Liver (tissue), 3 donors: Measurements from ENCODE around the gene NOSIP.

Source experiments
- JUND ChIP-seq, 2 donors: IDR thresholded peaks; 2 replicates each; pipeline ENCODE4 v1.6.1; 2016; ENCODE audit warnings: antibody characterized with exemption in 2 of 2
- NR2F2 ChIP-seq: IDR thresholded peaks from 2 replicates; pipeline ENCODE4 v1.6.1; 2016; ENCODE audit warnings: antibody characterized with exemption
- TF ChIP-seq, protein P1 (sequence below): IDR thresholded peaks from 2 replicates; pipeline ENCODE4 v1.6.1; 2016; ENCODE audit warnings: antibody characterized with exemption, mild to moderate bottlenecking
- TF ChIP-seq, protein P2 (sequence below): fragments of 150-350 bp; IDR thresholded peaks from 2 replicates; pipeline ENCODE4 v1.5.1; 2017; ENCODE audit warnings: improper control_type of control experiment, low read depth, low read length; ENCODE audit not compliant: missing input control
- donor health status: healthy.
- donor health status: healthy.

DNA sequence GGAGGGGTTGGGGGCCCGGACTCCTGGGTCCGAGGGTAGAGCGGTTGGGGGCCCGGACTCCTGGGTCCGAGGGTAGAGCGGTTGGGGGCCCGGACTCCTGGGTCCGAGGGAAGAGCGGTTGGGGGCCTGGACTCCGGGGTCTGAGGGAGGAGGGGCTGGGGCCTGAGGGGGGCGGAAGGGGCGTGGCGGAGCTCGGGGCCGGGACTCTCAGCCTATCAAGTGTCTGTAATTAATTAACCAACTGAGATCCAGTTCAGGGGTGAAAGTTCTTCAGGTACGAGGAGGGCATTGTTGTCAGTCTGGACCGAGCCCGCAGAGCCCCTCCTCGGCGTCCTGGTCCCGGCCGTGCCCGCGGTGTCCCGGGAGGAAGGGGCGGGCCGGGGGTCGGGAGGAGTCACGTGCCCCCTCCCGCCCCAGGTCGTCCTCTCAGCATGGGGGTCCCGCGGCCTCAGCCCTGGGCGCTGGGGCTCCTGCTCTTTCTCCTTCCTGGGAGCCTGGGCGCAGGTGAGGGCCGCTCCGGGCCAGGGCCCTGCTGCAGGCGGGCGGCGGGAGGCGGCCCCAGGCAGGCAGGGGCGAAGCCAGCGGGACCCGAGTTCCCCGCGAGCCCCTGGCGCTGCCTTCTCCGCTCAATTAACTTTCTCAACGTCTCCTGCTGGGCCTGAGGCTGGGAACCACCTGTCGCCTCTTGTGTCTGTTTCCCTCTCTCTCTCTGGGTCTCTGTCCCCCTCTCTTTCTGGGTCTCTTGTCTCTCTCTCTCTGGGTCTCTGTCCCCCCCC is 67.2 kb downstream of the NOSIP start:
- TF ChIP-seq JUND (IDR thresholded peaks at IDR 0.05) (no peak), NR2F2 (no peak)
- TF ChIP-seq, protein P1, sequence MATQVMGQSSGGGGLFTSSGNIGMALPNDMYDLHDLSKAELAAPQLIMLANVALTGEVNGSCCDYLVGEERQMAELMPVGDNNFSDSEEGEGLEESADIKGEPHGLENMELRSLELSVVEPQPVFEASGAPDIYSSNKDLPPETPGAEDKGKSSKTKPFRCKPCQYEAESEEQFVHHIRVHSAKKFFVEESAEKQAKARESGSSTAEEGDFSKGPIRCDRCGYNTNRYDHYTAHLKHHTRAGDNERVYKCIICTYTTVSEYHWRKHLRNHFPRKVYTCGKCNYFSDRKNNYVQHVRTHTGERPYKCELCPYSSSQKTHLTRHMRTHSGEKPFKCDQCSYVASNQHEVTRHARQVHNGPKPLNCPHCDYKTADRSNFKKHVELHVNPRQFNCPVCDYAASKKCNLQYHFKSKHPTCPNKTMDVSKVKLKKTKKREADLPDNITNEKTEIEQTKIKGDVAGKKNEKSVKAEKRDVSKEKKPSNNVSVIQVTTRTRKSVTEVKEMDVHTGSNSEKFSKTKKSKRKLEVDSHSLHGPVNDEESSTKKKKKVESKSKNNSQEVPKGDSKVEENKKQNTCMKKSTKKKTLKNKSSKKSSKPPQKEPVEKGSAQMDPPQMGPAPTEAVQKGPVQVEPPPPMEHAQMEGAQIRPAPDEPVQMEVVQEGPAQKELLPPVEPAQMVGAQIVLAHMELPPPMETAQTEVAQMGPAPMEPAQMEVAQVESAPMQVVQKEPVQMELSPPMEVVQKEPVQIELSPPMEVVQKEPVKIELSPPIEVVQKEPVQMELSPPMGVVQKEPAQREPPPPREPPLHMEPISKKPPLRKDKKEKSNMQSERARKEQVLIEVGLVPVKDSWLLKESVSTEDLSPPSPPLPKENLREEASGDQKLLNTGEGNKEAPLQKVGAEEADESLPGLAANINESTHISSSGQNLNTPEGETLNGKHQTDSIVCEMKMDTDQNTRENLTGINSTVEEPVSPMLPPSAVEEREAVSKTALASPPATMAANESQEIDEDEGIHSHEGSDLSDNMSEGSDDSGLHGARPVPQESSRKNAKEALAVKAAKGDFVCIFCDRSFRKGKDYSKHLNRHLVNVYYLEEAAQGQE: no peak
- TF ChIP-seq, protein P2, sequence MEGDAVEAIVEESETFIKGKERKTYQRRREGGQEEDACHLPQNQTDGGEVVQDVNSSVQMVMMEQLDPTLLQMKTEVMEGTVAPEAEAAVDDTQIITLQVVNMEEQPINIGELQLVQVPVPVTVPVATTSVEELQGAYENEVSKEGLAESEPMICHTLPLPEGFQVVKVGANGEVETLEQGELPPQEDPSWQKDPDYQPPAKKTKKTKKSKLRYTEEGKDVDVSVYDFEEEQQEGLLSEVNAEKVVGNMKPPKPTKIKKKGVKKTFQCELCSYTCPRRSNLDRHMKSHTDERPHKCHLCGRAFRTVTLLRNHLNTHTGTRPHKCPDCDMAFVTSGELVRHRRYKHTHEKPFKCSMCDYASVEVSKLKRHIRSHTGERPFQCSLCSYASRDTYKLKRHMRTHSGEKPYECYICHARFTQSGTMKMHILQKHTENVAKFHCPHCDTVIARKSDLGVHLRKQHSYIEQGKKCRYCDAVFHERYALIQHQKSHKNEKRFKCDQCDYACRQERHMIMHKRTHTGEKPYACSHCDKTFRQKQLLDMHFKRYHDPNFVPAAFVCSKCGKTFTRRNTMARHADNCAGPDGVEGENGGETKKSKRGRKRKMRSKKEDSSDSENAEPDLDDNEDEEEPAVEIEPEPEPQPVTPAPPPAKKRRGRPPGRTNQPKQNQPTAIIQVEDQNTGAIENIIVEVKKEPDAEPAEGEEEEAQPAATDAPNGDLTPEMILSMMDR: no peak
